Measurements from ENCODE around the gene ATXN1. TPM values are rescaled to one million over a fixed set of nuclear protein-coding genes. Genes with fewer than 3 reads are reported as not detected.

The ATXN1 gene
- total and polyA plus RNA-seq, 2 of the 8 experiments (the other 6 are each of a cell fraction or from before 2014, with no cell fraction given) = 1.6 to 4.0 TPM

- TF ChIP-seq CHD7 (IDR thresholded peaks at IDR 0.05; ENCODE audit: insufficient replicate concordance, low read length) (no peak), JUN (IDR thresholded peaks at IDR 0.05; ENCODE audit: low read depth, low read length) (no peak), SAP30 (IDR thresholded peaks at IDR 0.05; ENCODE audit: insufficient read depth, insufficient replicate concordance, low read length) (no peak), GABPA (IDR thresholded peaks at IDR 0.05; ENCODE audit: borderline replicate concordance, insufficient read depth, low read length) (no peak), SUZ12 (IDR thresholded peaks at IDR 0.05; ENCODE audit: low read length) (no peak), ATF2 (IDR thresholded peaks at IDR 0.05; ENCODE audit: low read length) (no peak), NRF1 (IDR thresholded peaks at IDR 0.05; ENCODE audit: low read depth, low read length) (no peak)
Measured at GRCh38 chr6:16757332-16757731, 3.9 kb downstream of the ATXN1 start (continued).
